NCI-H2081 (cell line): ENCODE results near the gene ZNF865.

ENCODE experiments used
- DNase-seq, 2 experiments: peaks; one replicate each; lab custom pipeline; 2025; lab: John Stamatoyannopoulos, UW

Gene ZNF865

GRCh38 chr19:55623561-55623960 is 18.1 kb downstream of the ZNF865 start:
- no peak for DNase-seq

- peak; percentile 79 to 95 for DNase-seq
Observed at GRCh38 chr19:55624109-55625003, 18.9 kb downstream of the ZNF865 start, which contains the start of gene ZNF784. TSS of gene ZNF784 (minus strand) at chr19:55624566. CDS start at chr19:55624561, 5 bp downstream.

DNA sequence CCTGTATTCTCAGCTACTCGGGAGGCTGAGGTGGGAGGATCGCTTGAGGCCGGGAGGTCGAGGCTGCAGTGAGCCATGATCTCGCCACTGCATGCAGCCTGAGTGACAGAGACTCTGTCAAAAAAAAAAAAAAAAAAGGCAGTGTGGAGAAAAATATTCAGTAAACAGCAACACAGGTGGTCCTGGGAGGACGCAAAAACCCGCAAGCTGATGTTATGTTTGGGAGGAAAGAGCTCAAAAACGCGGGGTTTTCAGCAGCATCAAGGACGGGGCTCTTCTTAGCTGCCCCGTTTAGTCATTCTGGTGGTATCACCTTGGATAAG is 19.5 kb downstream of the ZNF865 start:
- DNase-seq = no peak

GRCh38 chr19:55626350-55626749 is 20.9 kb downstream of the ZNF865 start:
- no peak for DNase-seq

- peak; percentile 92 to 95 for DNase-seq
Observed at GRCh38 chr19:55632463-55632834, 27.0 kb downstream of the ZNF865 start.

- DNase-seq = no peak
Observed at GRCh38 chr19:55633861-55634260, 28.4 kb downstream of the ZNF865 start.

DNA sequence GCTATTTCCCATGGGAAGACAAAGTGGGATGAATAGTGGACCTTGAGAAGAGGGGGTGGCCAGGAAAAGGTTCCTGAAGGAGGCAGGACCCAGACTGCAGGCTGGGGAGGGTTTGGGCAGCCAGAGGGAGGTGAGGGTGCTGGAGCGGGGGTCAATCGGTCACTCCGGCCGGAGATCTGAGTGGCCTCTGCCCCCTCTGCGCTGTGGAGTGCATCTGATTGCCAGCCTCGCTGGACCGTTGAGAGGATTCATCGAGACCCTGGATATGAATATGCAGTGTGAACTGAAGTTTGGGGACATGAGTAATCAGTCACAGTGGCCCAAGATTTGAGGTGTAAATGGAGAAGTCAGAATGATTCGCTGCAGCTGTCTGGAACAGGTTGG is 29.9 kb downstream of the ZNF865 start:
- DNase-seq = no peak

GRCh38 chr19:55635856-55636440 is 30.5 kb downstream of the ZNF865 start:
- DNase-seq = no peak

GRCh38 chr19:55636723-55637122 is 31.3 kb downstream of the ZNF865 start:
- DNase-seq = no peak

- no peak for DNase-seq
Observed at GRCh38 chr19:55637534-55637933, 32.1 kb downstream of the ZNF865 start.

DNA sequence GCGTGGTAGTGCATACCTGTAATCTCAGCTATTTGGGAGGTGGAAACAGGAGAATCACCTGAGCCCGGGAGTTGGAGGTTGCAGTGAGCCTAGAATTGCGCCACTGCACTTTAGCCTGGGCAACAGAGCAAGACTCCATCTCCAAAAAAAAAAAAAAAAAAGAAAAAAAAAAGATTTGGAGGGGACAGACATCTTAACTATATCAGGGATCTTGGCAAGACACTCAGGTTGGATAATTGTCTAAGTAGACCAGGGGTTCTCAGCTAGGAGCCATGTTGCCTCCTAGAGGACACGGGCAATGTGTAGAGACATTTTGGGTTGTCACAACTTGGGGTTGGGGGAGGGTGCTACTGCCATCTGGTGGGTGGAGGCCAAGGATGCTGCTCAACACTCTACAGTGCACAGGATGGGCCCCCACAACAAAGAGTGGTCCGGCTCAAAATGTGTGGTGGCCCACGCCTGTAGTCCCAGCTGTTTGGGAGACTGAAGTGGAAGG is 33.5 kb downstream of the ZNF865 start:
- DNase-seq = peak in 1 of 2 experiments; percentile 18

- peak; percentile 37 to 64 for DNase-seq
Observed at GRCh38 chr19:55640043-55640576, 34.7 kb downstream of the ZNF865 start.

DNA sequence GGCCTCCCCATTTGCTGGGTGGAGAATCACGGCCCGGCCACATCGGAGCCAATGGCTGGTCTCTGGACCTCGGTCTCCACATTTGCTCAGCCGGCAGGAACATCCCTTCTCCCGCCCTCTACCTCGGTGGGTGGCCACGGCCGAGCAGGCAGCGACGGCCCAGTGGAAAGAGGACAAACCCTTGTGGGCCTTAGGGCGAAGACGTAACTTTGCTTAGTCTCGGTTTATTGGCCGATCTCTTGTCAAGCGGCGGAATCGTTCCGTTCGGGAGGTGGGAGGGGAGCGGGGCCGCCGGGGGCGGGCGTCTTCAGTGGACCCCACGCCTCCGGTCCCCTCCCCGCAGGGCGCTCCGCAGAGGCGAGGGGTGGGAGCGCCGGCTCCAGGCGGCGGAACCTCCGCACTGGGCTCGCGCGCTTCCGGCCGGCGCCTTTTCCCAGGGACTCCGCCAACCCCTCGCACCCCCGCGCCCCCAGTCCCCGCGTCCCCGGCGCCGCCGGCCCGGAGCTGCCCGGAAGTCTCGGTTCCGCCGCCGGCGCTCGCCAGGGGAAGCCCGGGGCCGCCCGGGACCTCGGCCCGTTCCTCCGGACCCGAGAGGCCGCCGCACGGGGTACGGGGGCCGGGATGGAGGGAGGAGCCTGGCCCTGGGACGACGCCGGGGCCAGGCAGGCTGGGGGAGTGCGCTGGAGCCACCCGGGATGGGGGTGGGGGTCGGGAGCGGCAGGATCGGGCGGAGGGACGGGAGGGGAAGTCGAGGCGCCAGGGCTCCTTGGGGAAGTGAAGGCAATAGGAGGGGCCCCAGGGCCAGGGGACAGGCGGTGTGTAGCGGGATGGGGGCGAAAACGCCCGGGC is 35.4 kb downstream of the ZNF865 start, which contains the start of gene ZNF580:
TSS of gene ZNF580 (plus strand) at position 426 of the 849 bp plus-strand sequence. CDS start 1,507 bp downstream, outside the sequence.
- DNase-seq = peak; percentile 64 to 81

DNA sequence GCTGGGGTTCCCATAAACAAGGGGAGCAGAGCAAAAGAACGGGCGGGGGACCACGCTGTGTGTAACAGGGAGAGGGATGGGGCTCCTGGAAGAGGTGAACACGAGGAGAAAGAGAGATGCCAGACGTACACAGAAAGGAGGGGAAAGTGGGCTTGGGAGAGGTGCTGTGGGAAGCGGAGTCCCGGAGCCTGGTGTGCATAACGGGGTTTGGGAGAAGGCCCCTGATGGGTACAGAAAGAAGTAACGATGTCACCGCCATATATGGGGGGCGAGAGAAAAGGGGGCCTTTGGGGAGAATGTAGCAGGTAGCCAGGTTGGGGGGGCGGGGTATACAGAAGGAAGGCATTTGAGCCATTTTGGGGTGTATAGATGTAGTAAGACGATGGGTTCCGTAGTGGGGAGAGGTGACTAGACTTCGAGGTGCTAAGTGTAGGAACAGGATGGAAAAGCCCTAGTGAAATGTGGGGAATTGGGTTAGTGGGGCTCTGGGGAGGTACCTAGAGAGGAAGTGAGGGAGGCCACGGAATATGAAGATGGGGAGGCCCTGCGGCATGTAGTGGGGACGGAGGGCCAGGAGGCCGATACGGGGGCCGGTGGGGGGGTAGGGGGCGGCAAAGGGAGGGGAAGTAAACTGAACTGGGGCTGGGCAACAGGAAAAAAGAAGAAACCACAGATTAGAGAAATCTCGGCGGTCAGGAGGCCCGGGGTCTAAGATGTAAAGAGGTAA is 36.1 kb downstream of the ZNF865 start:
- DNase-seq = peak in 1 of 2 experiments; percentile 61

DNA sequence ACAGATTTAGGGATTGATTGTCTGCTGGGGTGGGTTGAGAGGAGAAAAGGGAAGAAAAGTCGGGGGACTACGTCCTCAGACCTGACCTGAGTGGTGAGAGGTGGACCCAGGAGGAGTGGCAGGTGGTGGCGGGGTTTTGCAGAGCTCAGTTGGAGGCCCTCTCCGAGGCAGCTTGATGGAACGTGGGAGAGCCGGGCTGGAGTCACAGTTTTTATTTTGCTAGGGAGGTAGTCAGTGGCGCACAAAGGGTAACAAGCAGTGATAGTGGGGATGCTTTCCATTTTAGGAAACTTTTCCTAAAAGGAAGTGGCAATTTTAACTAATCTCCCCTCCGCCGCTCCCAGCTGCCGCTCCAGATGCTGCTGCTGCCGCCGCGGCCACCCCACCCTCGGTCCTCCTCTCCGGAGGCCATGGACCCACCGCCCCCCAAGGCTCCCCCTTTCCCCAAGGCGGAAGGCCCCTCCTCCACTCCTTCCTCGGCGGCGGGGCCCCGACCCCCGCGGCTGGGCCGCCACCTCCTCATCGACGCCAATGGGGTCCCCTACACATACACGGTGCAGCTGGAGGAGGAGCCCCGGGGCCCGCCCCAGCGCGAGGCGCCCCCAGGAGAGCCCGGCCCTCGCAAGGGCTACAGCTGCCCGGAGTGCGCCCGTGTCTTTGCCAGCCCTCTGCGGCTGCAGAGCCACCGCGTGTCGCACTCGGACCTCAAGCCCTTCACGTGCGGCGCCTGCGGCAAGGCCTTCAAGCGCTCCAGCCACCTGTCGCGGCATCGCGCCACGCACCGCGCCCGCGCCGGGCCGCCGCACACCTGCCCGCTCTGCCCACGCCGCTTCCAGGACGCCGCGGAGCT is 36.9 kb downstream of the ZNF865 start:
- peak in 1 of 2 experiments; percentile 53 for DNase-seq

- DNase-seq = peak; percentile 53 to 78
Observed at GRCh38 chr19:55643003-55643886, 37.8 kb downstream of the ZNF865 start, which contains the start of gene ZNF581. TSS of gene ZNF581 (plus strand) at chr19:55643649. CDS start at chr19:55644572, 923 bp downstream.

GRCh38 chr19:55643887-55644176 is 38.4 kb downstream of the ZNF865 start:
- no peak for DNase-seq

DNA sequence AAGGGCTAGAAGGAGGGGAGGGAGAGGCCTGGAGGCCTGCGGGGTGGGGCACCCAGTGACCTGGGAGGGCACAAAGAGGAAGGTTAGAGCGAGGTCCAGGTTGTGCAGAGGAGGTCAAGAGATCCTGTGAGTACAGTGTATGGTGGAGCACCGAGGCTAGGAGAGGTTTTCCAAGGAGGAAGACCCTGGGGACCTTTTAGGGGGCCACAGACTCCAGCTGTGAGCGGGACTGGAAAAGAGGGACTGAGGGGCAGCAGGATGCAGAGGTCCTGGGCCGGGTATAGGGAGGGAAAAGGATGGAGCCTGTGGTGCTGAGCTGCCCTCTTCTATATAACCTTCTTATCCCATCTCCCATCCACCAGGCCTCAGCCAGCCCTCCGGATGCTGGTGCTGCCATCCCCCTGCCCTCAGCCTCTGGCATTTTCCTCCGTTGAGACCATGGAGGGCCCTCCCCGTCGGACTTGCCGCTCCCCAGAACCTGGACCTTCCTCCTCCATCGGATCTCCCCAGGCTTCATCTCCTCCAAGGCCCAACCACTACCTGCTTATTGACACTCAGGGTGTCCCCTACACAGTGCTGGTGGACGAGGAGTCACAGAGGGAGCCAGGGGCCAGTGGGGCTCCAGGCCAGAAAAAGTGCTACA is 38.9 kb downstream of the ZNF865 start:
- DNase-seq = no peak
